ENCODE measurements around the gene PAM16. TPM values are rescaled to one million over a fixed set of nuclear protein-coding genes. Genes with fewer than 3 reads are reported as not detected.

The PAM16 gene
- total RNA-seq, 5 donors from 2014 or later (not counting 1 experiment from before 2014, with no cell fraction given) = 41.2 to 53.7 (median 47.4) TPM

DNA sequence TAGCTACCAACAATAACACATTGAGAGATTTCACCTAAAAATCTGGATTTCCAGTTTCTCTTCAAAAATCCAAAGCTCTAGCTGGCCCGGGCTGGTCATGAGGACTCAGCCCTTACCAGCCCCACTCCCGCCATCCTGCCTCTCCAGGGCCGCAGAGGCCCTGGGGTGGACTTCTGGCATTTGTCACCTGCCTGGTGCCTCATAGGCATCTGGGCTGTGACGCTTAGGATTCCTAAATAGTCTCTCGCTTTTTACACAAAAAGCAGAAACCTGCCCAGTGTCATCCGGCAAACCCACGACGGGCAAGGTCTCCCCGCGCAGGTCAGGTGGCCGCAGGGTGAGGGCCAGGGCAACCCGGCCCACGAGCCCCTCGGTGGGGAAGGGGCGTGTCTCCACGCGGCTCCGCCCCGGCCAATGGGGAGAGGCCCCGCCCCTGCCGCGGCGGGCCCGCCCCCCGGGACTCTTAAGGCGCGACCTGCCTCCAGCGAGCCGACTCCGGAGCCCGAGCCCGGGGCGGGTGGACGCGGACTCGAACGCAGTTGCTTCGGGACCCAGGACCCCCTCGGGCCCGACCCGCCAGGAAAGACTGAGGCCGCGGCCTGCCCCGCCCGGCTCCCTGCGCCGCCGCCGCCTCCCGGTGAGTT lies 20.4 kb upstream of the PAM16 start, which contains the start of gene VASN:
Gene VASN (plus strand): TSS at position 492 of the 644 bp plus-strand sequence. CDS start 9,030 bp downstream, outside the sequence.
- CTCF ChIA-PET = interaction anchor here in 1 of 2 donors (0.6 kb wide), 1 partner anchor 178 kb away, joined by 6 read pairs; no protein-coding TSS in a partner anchor
- WGBS (ENCODE audit: insufficient coverage) = 14% methylated on average over 50 of the region's 50 CpGs
- peak within 1 kb of the TSS; percentile 34 to 64 for H3K4me3 ChIP-seq (ENCODE audit: control insufficient read depth in 1 of 2, extremely low read depth in 1 of 2, low read length in 1 of 2)

DNA sequence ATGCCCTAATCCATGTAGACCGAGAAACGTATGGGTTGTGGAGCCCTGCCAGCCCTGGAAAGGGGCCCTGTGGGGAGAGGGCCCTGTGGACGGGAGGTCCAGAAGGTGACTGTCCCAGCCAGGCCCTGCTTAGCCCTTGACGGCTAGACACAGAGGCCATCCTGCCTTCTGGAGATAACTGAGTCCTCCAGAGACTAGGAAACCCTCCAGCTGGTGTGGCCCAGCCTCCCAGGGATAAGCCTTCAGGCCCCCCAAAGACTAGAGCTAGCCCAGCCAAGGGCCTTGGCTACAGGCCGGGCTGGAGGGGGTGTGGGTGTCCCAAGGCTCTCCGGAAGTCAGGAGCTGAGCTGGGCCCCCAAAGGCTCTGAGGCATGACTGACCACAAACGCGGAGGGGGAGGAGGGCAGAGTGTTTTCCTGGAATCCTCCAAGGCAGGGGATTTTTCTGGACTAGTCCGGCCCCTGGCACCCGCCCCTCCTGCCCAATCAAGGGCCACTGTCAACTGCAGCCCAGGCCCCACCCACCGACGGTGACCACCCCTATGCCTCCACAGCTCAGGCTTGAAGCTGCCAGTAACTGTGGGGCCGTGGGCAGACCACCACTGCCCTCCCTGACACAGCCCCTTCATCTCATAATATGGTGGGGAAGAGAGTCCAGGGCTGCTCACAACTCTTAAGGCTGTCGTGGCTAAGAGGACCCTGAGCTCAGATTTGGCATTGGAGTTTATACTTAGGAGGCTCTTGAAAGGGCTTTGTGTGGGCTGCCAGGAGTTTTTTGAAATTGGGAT lies 19.6 kb upstream of the PAM16 start:
- H3K9me3 Mint-ChIP-seq = no peaks in the 10 kb centered on the region
- DNase-seq = no peak
- CTCF ChIA-PET = interaction anchor here in 1 of 2 donors (0.6 kb wide), 1 partner anchor 178 kb away, joined by 6 read pairs; no protein-coding TSS in a partner anchor
- WGBS (ENCODE audit: insufficient coverage) = 96% methylated on average over 8 of the region's 14 CpGs
- Histone ChIP-seq H3K4me3 (ENCODE audit: control insufficient read depth in 1 of 2, extremely low read depth in 1 of 2, low read length in 1 of 2) (no peak overlapping the region), H3K27me3 (replicated peaks in 1 of 2; ENCODE audit: control insufficient read depth in 2 of 2, extremely low read depth in 1 of 2, insufficient read depth in 2 of 2, low read length in 1 of 2) (no peaks in the 10 kb centered on the region), H3K36me3 (ENCODE audit: control insufficient read depth in 2 of 2, extremely low read depth in 1 of 2, insufficient read depth in 1 of 2, low read length in 1 of 2) (peaks cover 0 to 25% of the 10 kb centered on the region in 2 donors), H3K27ac (ENCODE audit: low read length) (peak overlapping the region; percentile 15), H3K4me1 (ENCODE audit: control insufficient read depth in 1 of 2, extremely low read depth in 1 of 2, insufficient read depth in 2 of 2, low read length in 2 of 2) (peaks cover 4 to 45% of the 10 kb centered on the region in 2 experiments), H3K9me3 (no peaks in the 10 kb centered on the region)
- ATAC-seq (replicated peaks in 1 of 4) = no peak
- H3K27ac Mint-ChIP-seq = peak overlapping the region in 1 of 2 donors; percentile 27
- POLR2A ChIA-PET = interaction anchor here in 1 of 2 donors (1.0 kb wide), 1 partner anchor 40 kb away, joined by 3 read pairs; no protein-coding TSS in a partner anchor
- no peaks in the 10 kb centered on the region for H3K27me3 Mint-ChIP-seq
- peaks cover 6% of the 10 kb centered on the region for H3K36me3 Mint-ChIP-seq
- H3K4me3 Mint-ChIP-seq = peak overlapping the region; percentile 41 to 71 (median 43)
- H3K4me1 Mint-ChIP-seq = peaks cover 20 to 29% (median 23%) of the 10 kb centered on the region in 3 donors

More for the DNA sequence above, 20.4 kb upstream of the PAM16 start, which contains the start of gene VASN:
- peaks cover 4 to 48% of the 10 kb centered on the region in 2 experiments for H3K4me1 ChIP-seq (ENCODE audit: control insufficient read depth in 1 of 2, extremely low read depth in 1 of 2, insufficient read depth in 2 of 2, low read length in 2 of 2)
- H3K36me3 Mint-ChIP-seq = peaks cover 6% of the 10 kb centered on the region
- H3K36me3 ChIP-seq (ENCODE audit: control insufficient read depth in 2 of 2, extremely low read depth in 1 of 2, insufficient read depth in 1 of 2, low read length in 1 of 2) = peaks cover 0 to 28% of the 10 kb centered on the region in 2 donors
- peaks cover 20 to 30% (median 24%) of the 10 kb centered on the region in 3 donors for H3K4me1 Mint-ChIP-seq
- peak; percentile 69 to 94 (median 90) for ATAC-seq (replicated peaks in 1 of 4)
- POLR2A ChIA-PET = interaction anchor here (0.6 to 1.0 kb wide), 2 partner anchors 39 to 288 kb away, joined by 3 read pairs; no protein-coding TSS in a partner anchor
- H3K27ac ChIP-seq (ENCODE audit: low read length) = peak within 1 kb of the TSS; percentile 15
- H3K9me3 ChIP-seq = no peaks in the 10 kb centered on the region
- H3K27me3 Mint-ChIP-seq = no peaks in the 10 kb centered on the region
- H3K27ac Mint-ChIP-seq = peak within 1 kb of the TSS; percentile 67 to 79
- H3K27me3 ChIP-seq (replicated peaks in 1 of 2; ENCODE audit: control insufficient read depth in 2 of 2, extremely low read depth in 1 of 2, insufficient read depth in 2 of 2, low read length in 1 of 2) = no peaks in the 10 kb centered on the region
- H3K4me3 Mint-ChIP-seq = peak within 1 kb of the TSS; percentile 71 to 80 (median 78)
- no peaks in the 10 kb centered on the region for H3K9me3 Mint-ChIP-seq
- DNase-seq = peak; percentile 42 to 82 (median 68)

DNA sequence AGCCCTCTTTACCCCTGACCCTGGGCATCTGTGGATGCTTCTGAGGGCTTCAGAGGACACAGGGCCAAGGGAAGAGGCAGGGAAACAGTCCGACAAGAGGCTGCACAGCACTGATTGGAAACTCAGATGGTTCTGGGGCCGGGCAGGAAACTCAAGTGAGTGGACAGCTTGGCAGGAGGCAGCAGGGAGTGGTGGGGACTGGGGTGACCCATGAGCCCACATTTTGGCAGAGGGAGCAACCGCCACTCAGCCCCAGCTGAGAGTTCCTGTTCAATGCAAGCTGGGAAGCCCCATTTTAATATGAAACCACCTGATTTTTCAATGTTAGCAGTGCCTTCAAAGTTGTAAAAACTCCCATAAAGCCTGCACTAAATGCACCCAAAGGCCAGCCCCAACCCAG lies 19.0 kb upstream of the PAM16 start:
- peak overlapping the region in 1 of 2 donors; percentile 36 for H3K27ac Mint-ChIP-seq
- peaks cover 4 to 46% of the 10 kb centered on the region in 2 experiments for H3K4me1 ChIP-seq (ENCODE audit: control insufficient read depth in 1 of 2, extremely low read depth in 1 of 2, insufficient read depth in 2 of 2, low read length in 2 of 2)
- 93% methylated on average over 3 of the region's 3 CpGs for WGBS (ENCODE audit: insufficient coverage)
- no peak overlapping the region for H3K4me3 ChIP-seq (ENCODE audit: control insufficient read depth in 1 of 2, extremely low read depth in 1 of 2, low read length in 1 of 2)
- no peaks in the 10 kb centered on the region for H3K9me3 Mint-ChIP-seq
- H3K27me3 ChIP-seq (replicated peaks in 1 of 2; ENCODE audit: control insufficient read depth in 2 of 2, extremely low read depth in 1 of 2, insufficient read depth in 2 of 2, low read length in 1 of 2) = no peaks in the 10 kb centered on the region
- no peak overlapping the region for H3K27ac ChIP-seq (ENCODE audit: low read length)
- H3K4me1 Mint-ChIP-seq = peaks cover 18 to 24% (median 18%) of the 10 kb centered on the region in 3 donors
- DNase-seq (no peak), ATAC-seq (replicated peaks in 1 of 4) (no peak)
- POLR2A ChIA-PET = no interaction called here
- no peak overlapping the region for H3K4me3 Mint-ChIP-seq
- peaks cover 0 to 30% of the 10 kb centered on the region in 2 donors for H3K36me3 ChIP-seq (ENCODE audit: control insufficient read depth in 2 of 2, extremely low read depth in 1 of 2, insufficient read depth in 1 of 2, low read length in 1 of 2)
- H3K9me3 ChIP-seq = no peaks in the 10 kb centered on the region
- CTCF ChIA-PET = no interaction called here
- H3K27me3 Mint-ChIP-seq = no peaks in the 10 kb centered on the region
- peaks cover 6% of the 10 kb centered on the region for H3K36me3 Mint-ChIP-seq

DNA sequence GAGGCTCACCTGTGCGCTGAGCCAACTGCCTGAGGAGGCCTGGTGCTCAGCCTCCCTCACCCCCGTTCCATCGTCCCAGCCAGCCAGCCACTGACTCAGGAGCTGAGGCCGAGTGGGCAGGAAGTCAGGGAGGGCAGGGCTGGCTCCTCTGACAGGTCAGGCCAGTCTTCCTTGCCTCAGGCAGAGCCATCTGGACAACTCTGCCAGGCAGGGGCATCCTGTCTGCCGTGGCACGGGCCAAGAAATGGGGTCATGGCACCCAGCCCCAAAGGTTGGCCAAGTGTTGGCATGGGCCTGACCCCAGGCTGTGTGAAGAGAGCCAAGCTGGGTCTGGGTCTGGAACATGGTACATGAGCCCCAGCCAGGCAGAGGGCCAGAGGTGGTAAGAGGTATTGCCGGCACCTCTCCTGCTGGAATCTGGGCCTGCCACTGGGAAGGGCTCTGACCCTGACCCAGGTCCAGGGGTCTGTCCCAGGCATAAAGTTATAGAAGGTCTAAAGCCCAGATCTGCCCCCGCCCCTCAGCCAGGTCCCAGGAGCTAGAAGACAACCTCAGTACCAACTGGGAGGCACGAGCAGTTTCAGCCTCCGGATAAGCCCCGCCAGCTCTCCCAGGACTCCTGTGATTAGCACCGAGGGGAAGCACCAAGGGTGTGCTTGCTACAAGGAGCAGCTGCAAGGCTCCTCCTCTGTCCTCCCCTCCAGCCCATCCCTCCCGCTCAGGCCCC lies 18.0 kb upstream of the PAM16 start:
- 88% methylated on average over 12 of the region's 13 CpGs for WGBS (ENCODE audit: insufficient coverage)
- no peak for ATAC-seq (replicated peaks in 1 of 4)
- no peak for DNase-seq
- Histone ChIP-seq H3K9me3 (no peaks in the 10 kb centered on the region), H3K4me1 (ENCODE audit: control insufficient read depth in 1 of 2, extremely low read depth in 1 of 2, insufficient read depth in 2 of 2, low read length in 2 of 2) (peaks cover 4 to 40% of the 10 kb centered on the region in 2 experiments), H3K4me3 (ENCODE audit: control insufficient read depth in 1 of 2, extremely low read depth in 1 of 2, low read length in 1 of 2) (no peak overlapping the region), H3K27me3 (replicated peaks in 1 of 2; ENCODE audit: control insufficient read depth in 2 of 2, extremely low read depth in 1 of 2, insufficient read depth in 2 of 2, low read length in 1 of 2) (no peaks in the 10 kb centered on the region), H3K27ac (ENCODE audit: low read length) (no peak overlapping the region), H3K36me3 (ENCODE audit: control insufficient read depth in 2 of 2, extremely low read depth in 1 of 2, insufficient read depth in 1 of 2, low read length in 1 of 2) (peaks cover 0 to 37% of the 10 kb centered on the region in 2 donors)
- Mint-ChIP-seq H3K4me1 (peaks cover 12 to 21% (median 15%) of the 10 kb centered on the region in 3 donors), H3K4me3 (no peak overlapping the region), H3K27me3 (no peaks in the 10 kb centered on the region), H3K27ac (peak overlapping the region in 1 of 2 donors; percentile 34), H3K36me3 (peaks cover 6% of the 10 kb centered on the region), H3K9me3 (no peaks in the 10 kb centered on the region)
- ChIA-PET POLR2A (no interaction called here), CTCF (interaction anchor here in 1 of 2 donors (0.5 to 0.7 kb wide), 2 partner anchors 11 to 29 kb away, joined by 3 to 5 read pairs; no protein-coding TSS in a partner anchor)

DNA sequence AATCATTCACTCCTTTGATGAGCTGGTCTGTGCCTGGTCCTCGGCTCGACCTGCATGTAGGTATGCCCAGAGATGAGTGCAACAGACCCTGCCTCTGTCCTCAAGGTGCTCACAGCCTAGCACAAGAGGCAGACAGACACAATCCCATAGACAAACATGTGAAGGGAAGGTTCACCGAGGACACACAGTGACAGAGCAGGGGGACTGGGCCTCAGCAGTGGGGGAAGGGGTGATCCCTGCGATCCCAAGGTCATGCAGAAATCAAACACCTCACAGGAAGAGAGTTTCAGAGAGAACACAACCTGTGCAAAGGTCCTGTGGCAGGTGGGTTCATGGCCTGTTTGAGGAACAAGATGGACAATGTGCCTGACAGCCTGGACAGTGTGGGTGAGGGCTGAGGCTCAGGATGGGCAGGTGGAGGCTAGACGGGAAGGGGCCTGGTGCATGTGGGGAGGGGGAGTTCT lies 16.3 kb upstream of the PAM16 start:
- H3K27ac ChIP-seq (ENCODE audit: low read length) = no peak overlapping the region
- DNase-seq (no peak), ATAC-seq (replicated peaks in 1 of 4) (no peak)
- H3K4me1 Mint-ChIP-seq = peaks cover 0 to 11% (median 6%) of the 10 kb centered on the region in 3 donors
- peaks cover 4 to 23% of the 10 kb centered on the region in 2 experiments for H3K4me1 ChIP-seq (ENCODE audit: control insufficient read depth in 1 of 2, extremely low read depth in 1 of 2, insufficient read depth in 2 of 2, low read length in 2 of 2)
- H3K36me3 ChIP-seq (ENCODE audit: control insufficient read depth in 2 of 2, extremely low read depth in 1 of 2, insufficient read depth in 1 of 2, low read length in 1 of 2) = peaks cover 0 to 49% of the 10 kb centered on the region in 2 donors
- no peaks in the 10 kb centered on the region for H3K9me3 ChIP-seq
- H3K27ac Mint-ChIP-seq = peak overlapping the region in 1 of 2 donors; percentile 34
- CTCF ChIA-PET = no interaction called here
- H3K4me3 Mint-ChIP-seq = no peak overlapping the region
- no peak overlapping the region for H3K4me3 ChIP-seq (ENCODE audit: control insufficient read depth in 1 of 2, extremely low read depth in 1 of 2, low read length in 1 of 2)
- no peaks in the 10 kb centered on the region for H3K27me3 Mint-ChIP-seq
- POLR2A ChIA-PET = no interaction called here
- H3K27me3 ChIP-seq (replicated peaks in 1 of 2; ENCODE audit: control insufficient read depth in 2 of 2, extremely low read depth in 1 of 2, insufficient read depth in 2 of 2, low read length in 1 of 2) = no peaks in the 10 kb centered on the region
- 97% methylated on average over 4 of the region's 5 CpGs for WGBS (ENCODE audit: insufficient coverage)
- no peaks in the 10 kb centered on the region for H3K9me3 Mint-ChIP-seq
- H3K36me3 Mint-ChIP-seq = peaks cover 9% of the 10 kb centered on the region

Measured in T-cell (primary cell).